ENCODE measurements around the gene OMA1. TPM values are rescaled to one million over a fixed set of nuclear protein-coding genes. Genes with fewer than 3 reads are reported as not detected.
"Not testable (repeated sequence)": the region's sequence is repeated elsewhere in the genome, so short reads cannot be mapped to it uniquely, and the experiment has no call there.

The OMA1 gene
- total RNA-seq, 2 donors from 2014 or later: 27.0 to 27.3 TPM

- Histone ChIP-seq H3K4me3 (no peak overlapping the region), H3K4me1 (no peaks in the 10 kb centered on the region), H3K9me3 (no peaks in the 10 kb centered on the region), H3K27me3 (no peaks in the 10 kb centered on the region), H3K27ac (no peak overlapping the region), H3K36me3 (no peaks in the 10 kb centered on the region)
- TF ChIP-seq CTCF (IDR thresholded peaks at IDR 0.05): no peak
- no peak for DNase-seq (ENCODE audit: low spot score)
Measured at GRCh38 chr1:58568271-58568860, 21.8 kb upstream of the OMA1 start.

DNA sequence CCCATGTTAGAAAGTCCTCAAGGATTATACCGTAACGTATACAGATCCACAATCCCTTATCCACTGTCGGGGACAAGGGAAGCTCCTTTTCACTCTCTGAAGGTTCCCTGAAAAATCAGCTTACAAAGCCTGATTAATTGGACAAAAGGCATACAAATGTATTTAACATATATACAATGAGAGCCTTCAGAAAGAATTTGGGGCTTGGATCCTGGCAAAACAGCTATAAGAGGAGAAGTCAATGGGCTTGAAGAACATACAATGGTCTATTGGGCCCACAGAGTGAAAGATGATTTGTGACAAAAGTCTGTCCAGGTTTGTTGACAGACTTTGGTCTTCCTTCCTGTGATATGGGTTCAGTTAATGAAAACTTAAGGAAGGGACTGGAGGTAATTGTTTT lies 19.8 kb upstream of the OMA1 start:
- H3K27me3 ChIP-seq: no peaks in the 10 kb centered on the region
- no peak for TF ChIP-seq CTCF (IDR thresholded peaks at IDR 0.05)
- H3K4me1 ChIP-seq: no peaks in the 10 kb centered on the region
- H3K27ac ChIP-seq: no peak overlapping the region
- H3K36me3 ChIP-seq: no peaks in the 10 kb centered on the region
- DNase-seq (ENCODE audit: low spot score): no peak
- H3K4me3 ChIP-seq: no peak overlapping the region
- no peaks in the 10 kb centered on the region for H3K9me3 ChIP-seq

GRCh38 chr1:58563715-58564114 lies 17.2 kb upstream of the OMA1 start:
- H3K4me1 ChIP-seq; H3K27ac ChIP-seq; H3K27me3 ChIP-seq; H3K4me3 ChIP-seq; DNase-seq (ENCODE audit: low spot score); H3K9me3 ChIP-seq; H3K36me3 ChIP-seq: not testable (repeated sequence)

- no peaks in the 10 kb centered on the region for H3K4me1 ChIP-seq
- H3K27me3 ChIP-seq: no peaks in the 10 kb centered on the region
- TF ChIP-seq CTCF (IDR thresholded peaks at IDR 0.05): no peak
- no peak for DNase-seq (ENCODE audit: low spot score)
- no peaks in the 10 kb centered on the region for H3K36me3 ChIP-seq
- H3K4me3 ChIP-seq: no peak overlapping the region
- no peak overlapping the region for H3K27ac ChIP-seq
- H3K9me3 ChIP-seq: no peaks in the 10 kb centered on the region
Measured at GRCh38 chr1:58561633-58562032, 15.1 kb upstream of the OMA1 start.

DNA sequence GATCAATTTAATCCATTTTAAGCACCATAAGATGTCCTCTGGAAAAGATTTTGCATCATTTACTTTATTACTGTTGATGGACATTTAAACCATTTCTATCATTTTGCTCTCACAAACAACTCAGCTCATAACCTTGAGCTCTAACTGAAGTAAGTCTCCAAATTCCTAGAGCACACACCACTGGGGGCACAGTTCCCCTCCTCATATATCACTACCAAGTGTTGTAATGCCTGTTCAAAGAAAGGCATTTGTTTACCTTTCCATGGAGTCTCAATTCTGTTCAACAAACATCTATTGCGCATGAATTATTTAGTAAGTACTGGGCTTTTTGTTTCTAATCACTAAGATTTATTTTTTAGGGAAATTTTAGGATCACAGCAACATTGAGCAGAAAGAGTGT lies 8.9 kb upstream of the OMA1 start:
- no peaks in the 10 kb centered on the region for H3K4me1 ChIP-seq
- H3K36me3 ChIP-seq: no peaks in the 10 kb centered on the region
- no peak overlapping the region for H3K27ac ChIP-seq
- DNase-seq (ENCODE audit: low spot score): no peak
- TF ChIP-seq CTCF (IDR thresholded peaks at IDR 0.05): no peak
- H3K4me3 ChIP-seq: no peak overlapping the region
- H3K27me3 ChIP-seq: no peaks in the 10 kb centered on the region
- H3K9me3 ChIP-seq: no peaks in the 10 kb centered on the region

- H3K27ac ChIP-seq: no peak overlapping the region
- no peaks in the 10 kb centered on the region for H3K9me3 ChIP-seq
- H3K36me3 ChIP-seq: no peaks in the 10 kb centered on the region
- no peak for DNase-seq (ENCODE audit: low spot score)
- no peaks in the 10 kb centered on the region for H3K4me1 ChIP-seq
- no peak overlapping the region for H3K4me3 ChIP-seq
- no peak for TF ChIP-seq CTCF (IDR thresholded peaks at IDR 0.05)
- no peaks in the 10 kb centered on the region for H3K27me3 ChIP-seq
Measured at GRCh38 chr1:58551186-58552140, 4.9 kb upstream of the OMA1 start.

GRCh38 chr1:58549291-58549690 lies 2.8 kb upstream of the OMA1 start:
- H3K27me3 ChIP-seq; H3K9me3 ChIP-seq; H3K27ac ChIP-seq; H3K36me3 ChIP-seq; H3K4me3 ChIP-seq; DNase-seq (ENCODE audit: low spot score): not testable (repeated sequence)
- peaks cover 0 to 13% of the 10 kb centered on the region in 2 donors for H3K4me1 ChIP-seq
